GM21526 (cell line): ENCODE measurements around the gene NME7.

Experiments
- ATAC-seq: cut with Tn5 transposase; IDR thresholded peaks from one replicate; pipeline ENCODE4 v1.9.1; 2021; ENCODE audit warnings: moderate library complexity; ENCODE audit not compliant: unreplicated experiment, low FRiP score

The NME7 gene

GRCh38 chr1:169092399-169092798, 275.2 kb downstream of the NME7 start:
- ATAC-seq, result no peak

GRCh38 chr1:169091480-169091941, 276.1 kb downstream of the NME7 start:
- ATAC-seq, result peak; percentile 88

- peak; percentile 39 for ATAC-seq
These were observed 276.7 kb downstream of the NME7 start for GRCh38 chr1:169090900-169091311.

- no peak for ATAC-seq
These were observed 277.2 kb downstream of the NME7 start for GRCh38 chr1:169090308-169090899.

GRCh38 chr1:169089776-169090175, 277.8 kb downstream of the NME7 start:
- ATAC-seq, result no peak

GRCh38 chr1:169087876-169088275, 279.7 kb downstream of the NME7 start:
- ATAC-seq, result no peak

GRCh38 chr1:169086603-169087455, 280.8 kb downstream of the NME7 start:
- ATAC-seq, result no peak

GRCh38 chr1:169085911-169086310, 281.7 kb downstream of the NME7 start:
- no peak for ATAC-seq
